Thyroid gland (tissue), 4 donors: ENCODE data around the gene MTRF1L.

Experiments used
- CTCF ChIP-seq, 6 experiments: fragments of 200-600 bp in 3 of 6; fragments of 450-650 bp in 3 of 6; sonication (generic) in 3 of 6; IDR thresholded peaks; one replicate each; pipeline ENCODE4 v1.5.1; 2016 to 2019; ENCODE audit warnings: antibody characterized with exemption in 6 of 6, mild to moderate bottlenecking in 2 of 6, inconsistent platforms in 1 of 6, moderate library complexity in 1 of 6
- POLR2A ChIP-seq, 2 donors: fragments of 450-650 bp; IDR thresholded peaks; one replicate each; pipeline ENCODE4 v1.6.1; 2017; ENCODE audit warnings: antibody characterized with exemption in 2 of 2, mild to moderate bottlenecking in 2 of 2, moderate library complexity in 1 of 2

GRCh38 chr6:152950240-152950639 is 52.3 kb downstream of the MTRF1L start:
- TF ChIP-seq CTCF (IDR thresholded peaks at IDR 0.05) (no peak), POLR2A (IDR thresholded peaks at IDR 0.05) (no peak)
